ENCODE measurements around the gene GLIS1. TPM values are rescaled to one million over a fixed set of nuclear protein-coding genes. Genes with fewer than 3 reads are reported as not detected.
"Not testable (repeated sequence)": the region's sequence is repeated elsewhere in the genome, so short reads cannot be mapped to it uniquely, and the experiment has no call there.

The GLIS1 gene
- total RNA-seq, 1 donor from 2014 or later: 0.20 TPM

DNA sequence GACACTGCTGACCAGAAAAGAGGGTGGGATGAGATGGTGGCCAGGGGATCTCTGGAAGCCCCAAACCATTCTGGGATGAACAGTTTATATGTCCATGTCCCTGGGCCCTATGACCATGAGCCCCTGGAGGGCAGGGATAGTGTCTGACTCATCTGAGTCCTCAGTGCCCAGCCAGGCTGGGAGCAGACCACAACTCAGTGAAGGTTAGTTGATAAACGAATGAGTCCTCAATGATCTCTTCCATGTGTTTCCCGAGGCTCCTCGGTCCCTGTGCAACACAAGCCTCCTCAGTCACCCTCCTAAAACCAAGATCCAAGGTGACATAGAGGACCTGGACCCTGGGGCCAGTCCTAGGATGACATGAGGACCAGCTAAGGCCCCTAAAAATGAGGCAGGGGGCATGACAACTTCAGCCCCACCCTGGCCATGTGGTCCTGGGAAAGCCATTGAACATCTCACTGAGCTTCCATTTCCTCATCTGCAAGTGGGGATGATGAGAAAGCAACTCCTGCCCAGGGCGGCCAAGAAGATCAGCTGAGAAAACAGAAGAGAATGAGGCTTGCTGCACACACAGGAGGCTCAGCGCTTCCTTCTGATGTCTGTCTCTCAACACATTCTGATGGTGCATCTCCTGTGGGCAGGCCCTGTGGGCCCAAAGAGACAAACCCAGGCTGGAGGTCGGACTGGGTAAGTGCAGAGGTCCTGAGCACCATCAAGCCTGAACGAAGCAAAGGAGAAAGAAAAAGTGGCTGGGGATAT lies 86.3 kb downstream of the GLIS1 start:
- ATAC-seq: no peak

DNA sequence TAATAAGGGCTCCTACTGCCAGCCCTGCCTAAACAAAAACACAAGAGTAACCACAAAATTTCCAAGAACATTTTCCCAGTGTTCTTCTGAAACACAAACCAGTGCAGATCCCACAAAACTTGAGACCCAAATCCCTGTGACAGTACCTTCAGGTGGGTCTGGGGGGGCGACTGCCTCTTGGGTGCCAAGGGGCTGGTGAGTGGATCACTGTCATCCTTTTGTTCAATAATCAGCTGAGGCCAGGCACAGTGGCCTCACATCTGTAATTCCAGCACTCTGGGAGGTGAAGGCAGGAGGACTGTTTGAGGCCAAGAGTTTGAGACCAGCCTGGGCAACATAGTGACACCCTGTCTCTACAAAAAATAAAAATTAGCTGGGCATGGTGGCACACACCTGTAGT lies 87.6 kb downstream of the GLIS1 start:
- no peak for ATAC-seq

DNA sequence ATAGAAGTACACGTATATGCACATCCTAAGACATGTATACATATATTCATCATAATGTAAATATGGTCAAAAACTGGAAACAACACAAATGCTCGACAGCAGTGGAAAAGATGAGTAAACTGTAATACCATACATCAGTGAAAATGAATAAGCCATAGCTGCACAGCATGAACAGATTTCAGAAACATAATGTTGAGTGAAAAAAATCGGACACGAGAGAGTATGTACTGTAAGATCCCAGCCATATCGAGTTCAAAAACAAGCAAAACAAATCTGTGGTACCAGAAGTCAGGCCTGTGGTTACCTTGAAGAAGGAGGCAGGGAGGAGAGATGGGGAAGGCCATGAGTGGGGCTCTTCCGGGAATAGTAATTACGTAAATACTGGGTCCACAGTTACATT lies 90.4 kb downstream of the GLIS1 start:
- no peak for ATAC-seq

DNA sequence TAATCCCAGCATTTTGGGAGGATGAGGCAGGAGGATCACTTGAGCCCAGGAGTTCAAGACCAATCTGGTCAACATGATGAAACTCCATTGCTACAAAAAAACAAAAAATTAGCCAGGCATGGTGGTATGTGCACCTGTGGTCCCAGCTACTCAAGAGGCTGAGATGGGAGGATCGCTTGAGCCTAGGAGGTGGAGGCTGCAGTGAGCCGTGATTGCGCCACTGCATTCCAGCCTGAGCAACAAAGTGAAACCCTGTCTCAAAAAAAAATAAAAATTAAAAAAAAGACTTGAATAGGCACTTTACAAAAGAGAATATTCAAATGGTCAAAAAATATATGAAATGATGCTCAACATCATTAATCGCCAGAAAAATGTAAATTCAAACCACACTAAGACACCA lies 91.0 kb downstream of the GLIS1 start:
- ATAC-seq: not testable (repeated sequence)

DNA sequence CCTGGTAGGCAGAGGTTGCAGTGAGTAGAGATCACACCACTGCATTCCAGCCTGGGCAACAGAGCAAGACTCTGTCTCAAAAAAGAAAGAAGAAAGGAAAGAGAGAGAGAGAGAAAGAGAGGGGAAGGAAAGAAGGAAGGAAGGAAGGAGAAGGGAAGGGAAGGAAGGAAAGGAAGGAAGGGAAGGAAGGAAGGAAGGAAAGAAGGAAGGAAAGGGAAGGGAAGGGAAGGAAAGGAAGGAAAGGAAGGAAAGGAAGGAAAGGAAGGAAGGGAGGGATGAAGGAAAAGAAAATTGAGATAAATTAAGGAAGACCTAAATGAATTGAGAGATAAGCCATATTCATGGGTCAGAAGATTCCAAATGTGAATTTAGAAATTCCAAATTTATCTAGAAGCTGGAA lies 92.2 kb downstream of the GLIS1 start:
- no peak for ATAC-seq

DNA sequence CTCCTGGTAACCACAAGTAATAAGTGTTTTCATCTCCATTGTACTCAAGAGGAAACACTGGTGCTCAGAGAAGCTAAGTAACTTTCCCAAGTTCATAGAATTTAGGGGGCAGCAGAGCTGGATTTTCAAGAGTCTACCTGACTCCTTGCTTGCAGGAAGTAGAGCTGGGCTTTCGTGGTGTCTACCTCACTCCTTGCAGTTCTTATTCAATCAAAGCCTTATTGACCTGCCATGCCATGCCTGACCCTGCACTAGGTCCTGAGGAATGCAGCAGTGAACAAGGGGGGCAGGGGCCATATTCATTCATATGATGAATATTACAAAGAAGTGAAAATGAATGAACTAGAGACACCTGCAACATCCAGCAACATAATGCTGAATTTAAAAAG lies 93.3 kb downstream of the GLIS1 start:
- no peak for ATAC-seq

DNA sequence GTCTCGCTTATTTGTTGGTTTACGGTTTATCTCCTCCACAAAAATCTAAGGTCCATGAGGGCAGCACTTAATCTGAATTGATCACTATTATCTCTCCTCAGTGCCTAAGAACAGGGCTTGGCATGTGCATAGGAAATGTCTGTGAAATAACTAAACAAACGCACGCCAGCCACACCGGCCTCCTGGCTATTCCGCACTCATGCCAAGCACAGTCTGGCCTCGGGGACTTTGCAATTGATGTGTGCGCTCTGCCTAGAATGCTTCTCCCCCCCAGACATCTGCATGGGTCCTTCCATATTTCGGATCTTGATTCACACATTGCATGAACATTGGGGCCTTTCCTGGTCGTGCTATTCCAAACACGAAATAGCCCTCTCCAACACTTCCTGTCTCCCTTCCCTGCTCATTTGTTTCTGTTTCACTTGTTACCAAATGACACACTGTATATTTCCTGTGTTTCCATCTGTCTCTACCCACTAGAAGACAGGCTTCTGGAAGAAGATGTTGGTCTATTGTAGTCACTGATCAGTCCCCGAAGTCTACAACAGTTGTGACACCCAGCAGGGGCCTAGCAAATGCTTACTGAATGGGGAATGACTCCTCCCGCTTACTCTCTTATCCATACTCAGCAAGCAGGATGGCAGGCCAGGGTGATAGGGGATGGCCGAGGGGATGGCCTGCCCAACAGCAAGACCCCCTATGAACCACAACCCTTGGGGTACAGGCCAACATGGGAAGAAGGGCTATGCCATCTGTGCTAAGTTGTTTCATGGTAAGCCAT lies 93.9 kb downstream of the GLIS1 start:
- no peak for ATAC-seq

DNA sequence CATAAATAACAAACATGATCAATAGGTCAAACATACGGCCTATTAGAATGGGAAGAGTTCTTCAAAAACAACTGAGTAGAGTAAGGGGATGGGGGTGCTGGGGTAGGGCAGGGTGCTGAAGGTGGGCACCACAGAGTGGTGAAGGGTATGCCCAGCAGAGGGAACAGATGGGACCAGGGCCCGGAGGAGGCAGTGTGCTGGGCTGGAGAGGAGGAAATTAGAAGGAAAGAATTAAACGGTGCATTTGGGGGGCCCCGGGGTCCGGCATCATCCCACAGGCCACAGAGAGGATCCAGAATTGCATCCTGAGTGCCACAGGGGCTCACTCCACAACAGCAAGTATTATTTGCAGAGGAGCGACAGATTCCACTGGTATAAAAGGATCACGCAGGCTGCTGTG lies 94.5 kb downstream of the GLIS1 start:
- no peak for ATAC-seq

DNA sequence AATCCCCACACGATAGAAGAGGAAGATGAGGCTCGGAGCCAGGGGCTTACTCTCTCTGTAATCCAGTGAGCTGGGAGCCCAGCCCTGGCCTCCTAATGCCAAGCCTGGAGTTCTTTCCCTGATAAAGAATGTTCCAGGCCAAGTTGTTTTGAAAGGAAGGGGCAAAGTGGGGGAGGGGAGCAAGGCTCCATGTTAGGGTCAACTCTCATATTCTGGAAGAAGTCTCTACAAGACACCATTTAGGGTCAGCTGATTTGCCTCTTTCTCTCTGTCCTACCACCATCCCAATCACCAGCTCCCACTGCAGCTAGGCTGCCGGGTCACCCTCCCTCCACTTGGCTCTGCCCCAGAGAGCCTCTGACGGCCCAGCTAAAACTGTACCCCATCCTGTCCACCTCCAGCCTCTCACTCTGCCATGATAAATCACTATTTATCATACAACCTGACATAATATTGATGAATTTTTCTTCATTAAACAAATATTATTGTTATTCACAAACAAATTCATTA lies 95.0 kb downstream of the GLIS1 start:
- no peak for ATAC-seq

DNA sequence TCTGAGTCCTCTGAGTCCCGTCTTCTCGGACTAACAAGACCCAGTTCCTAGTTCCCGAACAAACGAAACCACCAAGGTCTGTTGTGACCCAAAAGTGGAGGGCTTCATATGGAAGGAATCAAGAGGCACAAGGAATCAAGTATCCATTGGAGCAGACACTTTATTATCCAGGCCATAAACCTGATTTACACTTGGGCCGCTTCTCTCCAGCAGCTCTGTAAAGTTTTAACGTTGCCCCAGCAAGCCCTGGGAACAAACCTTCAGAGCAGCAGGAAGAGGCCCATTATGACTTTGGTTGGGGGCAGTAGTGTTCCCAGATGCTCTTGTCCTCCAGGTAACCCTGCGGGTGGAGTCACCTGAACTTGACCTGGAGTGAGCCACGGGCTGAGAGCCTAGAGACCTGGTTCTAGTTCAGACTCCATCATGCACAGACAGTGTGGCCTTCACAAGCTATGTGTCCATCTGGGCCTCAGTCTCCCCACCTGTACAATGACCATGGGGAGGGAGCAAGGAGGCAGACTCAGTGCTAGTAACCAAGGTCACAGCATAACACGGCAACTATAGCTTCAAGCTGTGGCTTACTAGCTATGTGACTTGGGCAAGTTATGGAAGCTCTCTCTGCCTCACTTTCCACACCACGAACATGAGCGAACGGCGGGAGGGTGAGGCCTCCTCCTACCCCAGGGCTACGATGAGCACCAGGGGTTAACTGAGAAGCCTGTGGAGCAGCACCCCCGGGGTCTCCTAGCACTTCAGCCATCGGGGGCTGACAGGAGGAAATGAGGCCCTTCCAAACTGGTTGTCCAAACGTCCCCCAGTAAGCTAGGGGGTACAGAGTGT lies 95.7 kb downstream of the GLIS1 start:
- no peak for ATAC-seq

DNA sequence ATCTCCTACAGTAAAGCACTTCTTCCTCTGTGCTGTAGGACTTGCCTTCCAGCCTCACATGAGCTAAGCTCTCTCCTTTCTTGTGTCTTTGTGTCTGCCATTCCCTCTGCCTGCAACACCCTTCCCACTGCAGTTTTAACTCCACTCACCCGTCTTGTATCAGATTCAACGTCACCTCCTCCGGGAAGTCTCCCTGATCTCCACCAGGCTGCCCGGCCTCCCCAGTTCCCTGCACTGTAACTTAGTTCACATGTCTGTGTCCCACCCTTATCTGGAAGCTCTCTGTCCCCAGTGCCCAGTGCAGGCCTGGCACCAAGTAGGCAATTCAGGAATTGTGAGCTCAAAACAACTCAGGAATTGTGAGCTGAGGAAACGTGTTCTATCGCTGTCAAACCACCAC lies 96.4 kb downstream of the GLIS1 start:
- ATAC-seq: no peak

DNA sequence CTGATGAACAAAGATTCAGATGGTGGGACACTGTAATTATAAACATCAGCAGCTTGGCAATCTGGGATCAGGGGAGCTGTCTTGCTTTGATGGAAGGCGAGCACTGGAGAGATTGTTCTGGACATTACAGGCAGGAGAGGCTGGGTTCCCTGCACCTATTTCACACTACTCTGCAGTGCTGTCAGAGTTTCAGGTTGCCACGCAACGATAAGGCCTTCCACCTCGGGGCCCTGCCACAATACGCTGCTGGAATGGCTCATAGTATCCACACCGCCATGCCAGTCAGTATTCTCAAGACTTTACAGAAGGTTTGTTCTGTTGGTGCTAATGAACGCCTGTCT lies 96.8 kb downstream of the GLIS1 start:
- no peak for ATAC-seq

DNA sequence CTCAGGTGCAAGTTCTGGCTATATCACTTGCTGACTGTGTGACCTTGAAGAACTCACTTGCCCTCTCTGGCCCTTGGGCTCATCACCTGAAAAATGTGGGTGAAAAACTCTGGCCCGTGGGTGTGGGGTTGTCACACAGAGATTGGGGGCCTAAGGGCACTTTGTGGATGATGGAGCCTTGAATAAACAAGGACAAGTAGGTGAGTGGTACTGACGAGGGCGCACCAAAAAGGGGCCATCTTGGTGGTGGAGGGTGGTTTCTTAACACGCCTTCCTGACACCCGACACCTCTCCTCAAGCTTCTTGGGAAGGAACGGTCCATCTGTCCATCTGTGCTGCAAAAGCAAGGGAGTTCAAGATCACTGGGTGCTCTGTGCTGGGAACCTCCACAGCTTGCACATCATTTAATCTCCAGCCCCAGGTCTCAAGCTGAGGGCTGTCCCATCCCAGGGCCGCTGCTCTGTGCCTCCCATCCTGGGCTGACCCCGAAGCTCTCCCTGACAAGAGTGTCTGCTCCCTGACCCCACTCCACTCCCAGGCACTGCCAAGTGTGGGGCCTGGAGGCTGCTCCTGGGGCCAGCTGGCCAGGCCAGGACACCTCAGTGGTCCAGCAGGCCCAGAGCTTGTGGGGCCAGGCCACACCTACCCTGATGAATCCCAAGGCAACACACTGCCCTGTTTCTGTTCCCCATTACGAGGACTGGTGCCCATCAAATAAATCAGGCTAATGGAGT lies 97.3 kb downstream of the GLIS1 start:
- no peak for ATAC-seq

DNA sequence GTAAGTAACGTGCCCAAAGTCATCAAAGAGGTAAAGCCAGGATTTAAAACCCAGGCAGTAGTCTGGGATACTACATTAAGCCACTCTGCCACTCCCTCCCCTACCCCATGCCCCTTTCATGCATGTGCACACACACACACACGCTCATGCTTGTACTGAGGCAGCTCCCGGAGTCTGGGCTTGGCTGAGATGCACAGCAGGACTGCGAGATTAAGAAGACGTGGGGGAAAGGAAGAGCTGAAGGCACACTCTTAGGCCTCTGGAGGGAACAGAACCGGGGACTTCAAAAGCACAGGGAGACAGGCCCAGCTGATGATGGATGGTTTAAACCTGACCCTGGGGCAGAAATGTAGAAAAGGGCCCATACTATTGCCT lies 98.3 kb downstream of the GLIS1 start:
- ATAC-seq: no peak

DNA sequence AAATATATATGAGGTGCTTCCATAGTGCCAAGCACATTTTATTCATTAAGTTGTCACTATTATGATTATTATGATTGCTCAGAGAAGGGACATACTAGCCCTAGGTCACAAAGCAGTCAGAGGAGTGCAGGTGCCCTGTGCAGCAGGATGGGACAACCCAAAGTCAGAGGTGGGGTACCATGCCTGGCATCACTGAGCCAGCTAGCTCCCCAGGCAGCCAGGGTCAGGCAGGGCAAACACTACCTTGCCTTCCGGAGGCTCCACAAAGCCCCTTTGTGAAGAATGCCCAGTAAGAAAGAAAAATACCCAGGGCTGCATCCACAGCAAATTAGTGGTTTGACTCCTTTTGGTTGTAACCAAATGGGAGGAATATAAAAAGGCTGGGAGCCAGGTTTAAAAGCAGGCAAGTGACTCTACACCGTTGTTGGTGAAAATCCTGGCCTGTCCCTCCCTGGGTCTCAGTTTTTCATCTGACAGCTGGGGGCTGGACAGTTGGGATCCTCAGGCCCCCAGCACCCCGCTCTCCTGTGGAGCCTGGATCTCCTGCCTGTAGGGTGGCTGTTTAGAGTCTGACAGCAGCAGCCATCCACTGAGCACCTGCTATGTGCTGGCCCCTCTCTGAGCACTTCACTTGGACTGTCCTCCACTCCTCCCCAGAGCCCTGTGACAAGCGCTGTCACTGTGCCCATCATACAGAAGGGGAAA lies 98.8 kb downstream of the GLIS1 start:
- ATAC-seq: no peak

DNA sequence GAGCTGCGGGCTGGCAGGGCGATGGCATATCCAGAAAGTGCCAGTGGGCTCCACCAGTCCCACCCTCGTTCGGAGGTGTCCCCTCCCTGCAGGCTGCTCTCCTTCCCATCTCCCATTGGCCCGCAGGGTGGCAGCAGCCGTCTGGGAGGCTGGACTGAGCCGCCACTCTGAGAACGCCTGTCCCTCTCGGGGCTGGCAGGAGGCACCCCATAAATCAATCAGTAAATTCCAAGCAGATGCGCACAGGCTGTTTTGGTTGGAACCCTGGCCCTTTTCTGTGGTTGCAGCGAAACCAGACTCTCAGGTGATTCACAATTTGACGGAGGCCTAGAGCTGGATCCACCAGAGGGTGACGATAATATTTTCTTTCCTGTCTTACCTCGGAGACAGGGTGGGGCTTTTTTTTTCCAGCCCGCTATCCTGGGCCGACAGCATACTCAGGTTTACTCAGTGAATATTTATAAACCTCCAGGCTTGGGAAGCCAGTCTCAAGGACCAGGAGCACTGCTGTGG lies 99.7 kb downstream of the GLIS1 start:
- ATAC-seq: no peak

DNA sequence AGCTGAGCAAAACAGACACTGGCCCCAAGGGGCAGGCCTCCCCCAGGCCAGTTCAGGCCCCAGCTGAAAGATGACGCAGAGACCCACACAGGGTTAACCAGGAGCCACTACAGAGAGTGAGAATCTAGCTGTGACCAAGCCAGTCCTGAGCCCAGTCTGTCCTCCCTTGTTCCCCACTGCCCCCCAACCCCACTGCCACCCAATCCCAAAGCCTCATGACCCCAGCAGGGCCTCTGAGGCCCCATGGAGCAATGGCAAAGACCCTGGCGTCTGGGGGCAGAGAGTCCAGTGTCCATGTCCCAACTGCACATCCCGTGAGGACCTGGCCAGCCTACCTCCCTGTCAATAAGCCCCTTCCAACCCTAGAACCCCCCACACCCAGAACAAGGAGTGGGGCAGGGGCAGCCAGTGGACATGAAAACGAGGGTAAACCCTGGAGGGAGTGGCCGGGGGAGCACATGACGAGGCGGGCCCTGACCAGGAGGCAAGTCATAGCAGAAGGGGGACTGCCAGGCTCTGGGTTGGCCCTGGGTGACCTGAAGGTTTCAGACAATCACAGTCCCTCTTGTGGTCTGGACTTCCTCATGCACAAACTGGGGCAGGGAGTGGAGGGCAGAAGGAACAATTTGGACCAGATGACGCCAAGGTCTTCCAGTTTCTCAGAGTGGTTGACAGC lies 100.5 kb downstream of the GLIS1 start:
- ATAC-seq: no peak

DNA sequence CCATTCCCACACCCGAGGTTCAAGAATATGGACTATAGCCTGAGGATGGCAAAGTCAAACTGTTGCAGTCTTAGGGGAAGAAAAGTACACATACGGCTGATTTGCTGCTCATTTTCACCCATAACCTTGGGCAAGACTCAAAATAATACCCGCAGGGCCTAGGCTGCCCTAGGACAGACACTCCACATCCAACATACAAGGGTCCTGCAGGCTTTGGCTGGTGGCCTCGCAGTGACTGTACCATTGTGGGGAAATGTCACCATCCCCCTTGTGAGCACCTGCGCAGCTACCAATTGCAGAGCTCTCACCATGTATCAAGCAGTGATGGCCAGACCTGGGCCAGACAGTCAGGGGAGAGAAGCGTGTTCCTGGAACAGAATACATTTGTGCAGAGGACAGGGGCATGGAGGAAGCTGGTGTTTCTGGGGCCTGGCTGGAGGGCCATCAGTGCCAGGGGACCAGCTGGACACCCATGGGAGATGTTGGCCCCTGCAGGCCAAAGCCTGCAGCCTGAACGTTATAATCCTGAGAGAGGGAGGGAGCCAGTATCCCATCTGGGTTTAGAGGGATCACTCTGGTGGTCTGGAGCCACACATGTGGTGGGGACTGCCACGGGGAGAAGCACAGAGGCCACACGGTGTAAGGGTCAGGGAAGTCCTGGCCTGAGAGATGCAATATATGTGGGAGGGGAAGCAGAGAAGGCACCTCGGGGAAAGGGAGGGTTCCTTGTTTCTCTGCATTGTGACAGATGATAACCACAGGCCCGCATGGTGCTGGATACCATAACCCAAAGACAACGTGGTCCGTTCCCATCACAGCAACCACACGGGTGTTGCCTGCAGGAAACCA lies 101.2 kb downstream of the GLIS1 start:
- ATAC-seq: no peak

DNA sequence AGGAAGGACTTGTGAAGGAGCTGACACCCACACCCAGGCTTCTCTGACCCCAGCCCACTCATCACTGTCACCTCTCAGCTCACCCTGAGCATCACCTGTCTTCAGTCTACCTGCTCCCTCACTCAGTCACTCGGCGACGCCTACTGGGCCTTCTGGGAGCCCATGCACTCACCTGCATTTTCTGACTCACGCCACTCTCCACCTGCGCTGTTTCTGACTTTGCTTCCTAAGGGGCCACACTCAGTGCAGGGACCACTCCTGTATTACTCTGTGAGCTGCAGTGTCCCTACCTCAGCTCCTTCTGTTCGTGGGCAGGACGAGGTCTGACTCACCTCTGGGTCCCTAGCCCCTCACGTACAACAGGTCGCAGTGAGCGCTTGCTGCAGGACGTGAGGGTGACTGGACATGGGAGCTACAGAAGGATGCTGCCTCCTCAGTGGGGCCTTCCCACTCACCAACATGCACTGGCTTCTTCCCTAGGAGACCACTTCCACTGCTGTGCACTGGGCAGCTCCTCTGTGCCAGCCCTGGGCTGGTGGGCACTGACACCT lies 102.3 kb downstream of the GLIS1 start:
- ATAC-seq: no peak

DNA sequence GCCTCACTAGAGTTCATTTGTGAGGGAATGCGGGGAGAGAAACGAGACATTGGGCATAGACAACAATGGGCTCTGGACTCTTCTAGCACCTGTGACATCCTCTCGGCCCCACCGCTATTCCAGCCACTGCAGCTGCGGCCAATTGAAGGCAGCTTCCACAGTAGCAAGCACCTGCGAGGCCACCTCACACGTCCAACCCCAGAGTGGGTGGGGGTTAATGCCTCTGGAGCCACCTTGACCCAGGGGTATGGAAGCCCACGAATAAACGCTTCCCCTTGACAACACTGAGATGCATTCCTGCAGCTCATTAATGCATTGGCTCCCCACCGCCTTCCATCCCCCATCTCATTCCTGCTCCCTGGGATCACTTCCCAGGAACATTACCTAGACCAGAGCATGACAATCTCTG lies 104.4 kb downstream of the GLIS1 start:
- no peak for ATAC-seq

All from esophagus mucosa (tissue), 1 donor.